ENCODE results near the gene CFAP54. TPM values are rescaled to one million over a fixed set of nuclear protein-coding genes. Genes with fewer than 3 reads are reported as not detected.

CFAP54 gene
- total and polyA plus RNA-seq, 7 donors, result 0.03 to 0.14 (median 0.08) TPM; not detected in 3

DNA sequence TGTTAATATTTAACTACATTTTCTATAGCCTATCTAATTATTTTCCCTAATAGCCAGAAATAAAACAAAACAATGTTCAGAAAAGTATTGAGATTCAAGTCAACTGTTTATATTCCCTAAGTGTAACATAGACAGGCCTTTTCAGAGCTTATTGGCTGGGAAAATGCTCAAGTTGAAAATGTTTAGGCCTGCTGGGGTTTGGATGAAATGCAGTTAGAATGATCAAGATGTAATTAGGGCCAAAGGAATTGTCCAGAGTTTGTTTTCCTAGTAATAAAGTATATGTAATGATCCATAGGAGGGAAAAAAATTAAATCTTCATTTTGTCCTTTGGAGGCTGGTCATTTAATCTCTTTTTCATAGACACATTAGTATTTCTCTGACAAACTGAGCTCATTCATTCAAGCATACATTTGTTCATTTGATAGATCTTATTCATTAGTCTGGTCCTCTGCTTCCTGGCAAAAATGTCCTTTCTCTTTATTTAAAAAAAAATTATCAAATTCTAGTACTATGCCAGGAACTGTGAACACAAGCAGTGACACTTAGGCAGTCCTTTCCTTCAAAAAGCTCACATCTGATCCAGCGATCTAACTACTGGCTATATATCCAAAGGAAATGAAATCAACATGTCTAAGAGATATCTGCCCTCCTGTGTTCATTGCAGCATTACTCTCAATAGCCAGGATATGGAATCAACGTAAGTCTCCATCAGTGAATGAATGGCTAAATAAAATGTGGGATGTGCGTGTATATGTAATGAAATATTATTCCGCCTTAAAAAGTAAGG, 377.6 kb downstream of the CFAP54 start:
- Histone ChIP-seq H3K36me3 (ENCODE audit: insufficient read depth in 1 of 2, low read depth in 1 of 2) (no peaks in the 10 kb centered on the region), H3K9me3 (no peaks in the 10 kb centered on the region), H3K27ac (no peak overlapping the region), H3K4me1 (no peaks in the 10 kb centered on the region), H3K4me3 (no peak overlapping the region), H3K27me3 (ENCODE audit: insufficient read depth in 3 of 3, low read length in 2 of 3) (peaks cover 0 to 2% (median 0%) of the 10 kb centered on the region in 3 donors)
- no peak for DNase-seq
- TF ChIP-seq CTCF (IDR thresholded peaks at IDR 0.05), result no peak
- WGBS, 3 donors, result 76 to 94% (median 89%) methylated on average over 4 of the region's 4 CpGs
- intact Hi-C loops (cut with DNase I), result no loop called here
- ATAC-seq, result no peak

DNA sequence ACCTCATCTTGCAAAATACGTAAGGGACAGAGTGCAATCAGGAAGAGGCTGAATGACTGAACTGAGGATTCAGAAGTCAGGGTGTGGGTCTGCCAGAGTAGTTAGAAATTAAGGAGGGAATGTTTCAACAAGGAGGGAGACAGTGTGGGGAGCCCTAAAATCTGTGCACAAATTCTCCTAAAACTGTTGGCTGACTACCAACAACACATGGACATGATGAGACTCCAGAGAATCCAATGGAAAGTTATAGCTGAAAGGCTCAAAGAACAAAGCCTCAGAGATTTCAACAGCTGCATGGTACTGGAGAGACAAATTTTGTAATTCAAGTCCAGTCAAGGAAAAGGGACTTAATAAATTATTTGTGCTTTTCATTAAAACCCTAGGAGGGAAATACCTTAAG, 381.6 kb downstream of the CFAP54 start:
- Histone ChIP-seq H3K9me3 (no peaks in the 10 kb centered on the region), H3K4me3 (no peak overlapping the region), H3K36me3 (ENCODE audit: insufficient read depth in 1 of 2, low read depth in 1 of 2) (no peaks in the 10 kb centered on the region), H3K27ac (no peak overlapping the region), H3K4me1 (no peaks in the 10 kb centered on the region), H3K27me3 (ENCODE audit: insufficient read depth in 3 of 3, low read length in 2 of 3) (peaks cover 0 to 2% (median 0%) of the 10 kb centered on the region in 3 donors)
- WGBS, 3 donors, result 42 to 49% (median 48%) methylated on average over 1 of the region's 1 CpG
- no peak for TF ChIP-seq CTCF (IDR thresholded peaks at IDR 0.05)
- ATAC-seq (no peak), DNase-seq (no peak)
- intact Hi-C loops (cut with DNase I), result no loop called here

DNA sequence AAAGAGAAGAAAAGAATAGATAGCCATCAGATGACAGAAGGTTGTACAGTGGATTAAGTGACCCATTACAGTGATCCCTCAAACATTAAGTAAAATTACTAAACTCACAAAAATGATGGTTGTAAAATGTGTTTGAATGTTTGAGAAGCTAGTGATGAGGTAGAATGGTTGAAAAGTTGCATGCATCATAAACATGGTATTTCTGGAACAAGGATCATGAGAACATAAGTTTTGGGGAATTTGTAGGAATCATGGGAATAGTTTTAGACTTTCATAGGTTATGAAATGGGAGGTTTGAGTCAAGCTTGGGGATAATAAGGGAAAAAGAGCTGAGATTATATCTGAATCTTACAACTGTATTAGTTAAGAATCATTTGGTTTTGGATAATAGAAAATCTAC, 383.6 kb downstream of the CFAP54 start:
- TF ChIP-seq CTCF (IDR thresholded peaks at IDR 0.05), result no peak
- Histone ChIP-seq H3K27me3 (ENCODE audit: insufficient read depth in 3 of 3, low read length in 2 of 3) (peaks cover 0 to 2% (median 0%) of the 10 kb centered on the region in 3 donors), H3K36me3 (ENCODE audit: insufficient read depth in 1 of 2, low read depth in 1 of 2) (no peaks in the 10 kb centered on the region), H3K27ac (no peak overlapping the region), H3K4me1 (no peaks in the 10 kb centered on the region), H3K4me3 (no peak overlapping the region), H3K9me3 (no peaks in the 10 kb centered on the region)
- no peak for ATAC-seq
- no peak for DNase-seq
- intact Hi-C loops (cut with DNase I), result no loop called here

DNA sequence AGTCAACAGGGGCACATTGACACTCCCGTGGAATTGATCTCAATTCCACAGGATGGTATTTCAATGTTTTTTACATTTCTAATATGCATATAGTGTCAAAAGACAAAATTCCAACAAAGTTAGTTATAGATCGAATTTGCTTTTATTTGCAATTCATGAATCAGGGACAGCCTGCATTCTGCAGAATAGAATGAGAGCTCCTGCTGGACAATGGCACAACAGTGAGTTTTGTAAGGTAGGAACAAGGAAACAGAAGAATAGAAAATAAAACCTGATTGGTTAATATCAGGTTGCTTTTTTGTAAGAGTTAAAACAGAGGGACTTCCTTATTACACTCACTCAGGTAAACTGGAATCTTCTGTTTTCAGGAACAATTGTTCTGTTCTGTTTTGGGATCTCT, 384.8 kb downstream of the CFAP54 start:
- H3K9me3 ChIP-seq, result no peaks in the 10 kb centered on the region
- no peak for DNase-seq
- H3K4me3 ChIP-seq, result no peak overlapping the region
- 87 to 88% (median 87%) methylated on average over 2 of the region's 2 CpGs for WGBS, 3 donors
- H3K27ac ChIP-seq, result no peak overlapping the region
- no peak for TF ChIP-seq CTCF (IDR thresholded peaks at IDR 0.05)
- H3K36me3 ChIP-seq (ENCODE audit: insufficient read depth in 1 of 2, low read depth in 1 of 2), result no peaks in the 10 kb centered on the region
- no peak for ATAC-seq
- intact Hi-C loops (cut with DNase I), result no loop called here
- peaks cover 0 to 3% (median 0%) of the 10 kb centered on the region in 3 donors for H3K27me3 ChIP-seq (ENCODE audit: insufficient read depth in 3 of 3, low read length in 2 of 3)
- H3K4me1 ChIP-seq, result no peaks in the 10 kb centered on the region

- H3K4me1 ChIP-seq, result no peaks in the 10 kb centered on the region
- H3K4me3 ChIP-seq, result no peak overlapping the region
- no peak for DNase-seq
- H3K9me3 ChIP-seq, result no peaks in the 10 kb centered on the region
- no peak for TF ChIP-seq CTCF (IDR thresholded peaks at IDR 0.05)
- no peak for ATAC-seq
- peaks cover 0 to 3% (median 0%) of the 10 kb centered on the region in 3 donors for H3K27me3 ChIP-seq (ENCODE audit: insufficient read depth in 3 of 3, low read length in 2 of 3)
- 83 to 85% (median 84%) methylated on average over 3 of the region's 3 CpGs for WGBS, 3 donors
- intact Hi-C loops (cut with DNase I), result no loop called here
- no peaks in the 10 kb centered on the region for H3K36me3 ChIP-seq (ENCODE audit: insufficient read depth in 1 of 2, low read depth in 1 of 2)
- H3K27ac ChIP-seq, result no peak overlapping the region
Measured at GRCh38 chr12:96876966-96877365, 387.6 kb downstream of the CFAP54 start.
